Naive B cell (primary cell): ENCODE data around the gene SLIT1. TPM values are rescaled to one million over a fixed set of nuclear protein-coding genes. Genes with fewer than 3 reads are reported as not detected.

Experiments
- ATAC-seq, 2 donors: fragments of 150-1000 bp; cut with Tn5 transposase; 2 replicates each; pipeline ENCODE4 v1.10.0; 2021; ENCODE audit warnings: low read depth in 2 of 2, mild to moderate bottlenecking in 2 of 2, moderate library complexity in 2 of 2
- DNase-seq: peaks from one replicate; pipeline ENCODE4 v3.0.0; 2022
- H3K27ac Mint-ChIP-seq, 6 donors: one replicate each; pipeline ENCODE4 v1.8.0; 2020 to 2022; ENCODE audit warnings: mild to moderate bottlenecking in 6 of 6, mixed read lengths in 6 of 6, moderate library complexity in 5 of 6, inconsistent platforms in 2 of 6
- H3K27me3 Mint-ChIP-seq, 3 donors: one replicate each; pipeline ENCODE4 v1.8.0; 2021 to 2022; ENCODE audit warnings: mixed read lengths in 3 of 3, mild to moderate bottlenecking in 1 of 3
- H3K36me3 Mint-ChIP-seq, 2 donors: one replicate each; pipeline ENCODE4 v1.8.0; 2020 to 2022; ENCODE audit warnings: mixed read lengths in 2 of 2, inconsistent platforms in 1 of 2, mild to moderate bottlenecking in 1 of 2
- H3K4me1 Mint-ChIP-seq, 3 donors: one replicate each; pipeline ENCODE4 v1.8.0; 2020 to 2022; ENCODE audit warnings: mixed read lengths in 3 of 3, inconsistent platforms in 1 of 3, mild to moderate bottlenecking in 1 of 3, moderate library complexity in 1 of 3
- H3K4me3 Mint-ChIP-seq, 8 donors: one replicate each; pipeline ENCODE4 v1.8.0; 2020 to 2022; ENCODE audit warnings: mild to moderate bottlenecking in 8 of 8, mixed read lengths in 8 of 8, moderate library complexity in 8 of 8, inconsistent platforms in 2 of 8
- H3K9me3 Mint-ChIP-seq, 7 donors: one replicate each; pipeline ENCODE4 v1.8.0; 2020 to 2022; ENCODE audit warnings: mixed read lengths in 7 of 7, mild to moderate bottlenecking in 5 of 7, inconsistent platforms in 2 of 7, moderate library complexity in 1 of 7
- polyA plus RNA-seq, 6 donors: library from polyadenylated mRNA; unstranded; fragments of 300-500 nt; fragmentation: Illumina TruSeq; gene quantifications; one replicate each; pipeline ENCODE4 v1.2.3, GENCODE V29; 2021; ENCODE audit warnings: low read depth in 6 of 6

Gene SLIT1
- polyA plus RNA-seq, 6 donors from 2014 or later, result 0.07 to 0.08 TPM; not detected in 4

- peak; percentile 25 for DNase-seq
- H3K4me3 Mint-ChIP-seq, result peak overlapping the region in 6 of 8 donors; percentile 13 to 79 (median 42)
These were observed 211.7 kb downstream of the SLIT1 start for GRCh38 chr10:96973809-96974747.

GRCh38 chr10:96972264-96972663 is 213.5 kb downstream of the SLIT1 start:
- no peak for DNase-seq
- no peaks in the 10 kb centered on the region for H3K27me3 Mint-ChIP-seq
- ATAC-seq, result no peak
- H3K9me3 Mint-ChIP-seq, result no peaks in the 10 kb centered on the region
- H3K4me3 Mint-ChIP-seq, result no peak overlapping the region
- peaks cover 0 to 10% of the 10 kb centered on the region in 2 donors for H3K36me3 Mint-ChIP-seq
- no peak overlapping the region for H3K27ac Mint-ChIP-seq
- peaks cover 30 to 50% (median 37%) of the 10 kb centered on the region in 3 donors for H3K4me1 Mint-ChIP-seq

More at GRCh38 chr10:96973809-96974747, 211.7 kb downstream of the SLIT1 start:
- Mint-ChIP-seq H3K9me3 (no peaks in the 10 kb centered on the region), H3K27me3 (no peaks in the 10 kb centered on the region), H3K4me1 (peaks cover 27 to 46% (median 34%) of the 10 kb centered on the region in 3 donors), H3K36me3 (peaks cover 0 to 3% of the 10 kb centered on the region in 2 donors), H3K27ac (peak overlapping the region in 5 of 6 donors; percentile 24 to 92 (median 77))
- peak; percentile 79 to 85 for ATAC-seq

- Mint-ChIP-seq H3K36me3 (peaks cover 0 to 10% of the 10 kb centered on the region in 2 donors), H3K27ac (peak overlapping the region in 2 of 6 donors; percentile 4 to 31), H3K27me3 (no peaks in the 10 kb centered on the region), H3K4me1 (peaks cover 30 to 50% (median 35%) of the 10 kb centered on the region in 3 donors), H3K4me3 (peak overlapping the region in 1 of 8 donors; percentile 38), H3K9me3 (no peaks in the 10 kb centered on the region)
- no peak for ATAC-seq
- DNase-seq, result no peak
These were observed 214.4 kb downstream of the SLIT1 start for GRCh38 chr10:96971324-96971723.

- peaks cover 0 to 10% of the 10 kb centered on the region in 2 donors for H3K36me3 Mint-ChIP-seq
- ATAC-seq, result no peak
- no peak for DNase-seq
- no peaks in the 10 kb centered on the region for H3K27me3 Mint-ChIP-seq
- H3K9me3 Mint-ChIP-seq, result no peaks in the 10 kb centered on the region
- no peak overlapping the region for H3K4me3 Mint-ChIP-seq
- no peak overlapping the region for H3K27ac Mint-ChIP-seq
- peaks cover 13 to 33% (median 18%) of the 10 kb centered on the region in 3 donors for H3K4me1 Mint-ChIP-seq
These were observed 216.9 kb downstream of the SLIT1 start for GRCh38 chr10:96968682-96969423.

- Mint-ChIP-seq H3K27ac (no peak overlapping the region), H3K9me3 (no peaks in the 10 kb centered on the region), H3K4me1 (peaks cover 8 to 23% (median 10%) of the 10 kb centered on the region in 3 donors), H3K36me3 (peaks cover 0 to 10% of the 10 kb centered on the region in 2 donors), H3K27me3 (no peaks in the 10 kb centered on the region), H3K4me3 (no peak overlapping the region)
- ATAC-seq (no peak), DNase-seq (no peak)
These were observed 217.9 kb downstream of the SLIT1 start for GRCh38 chr10:96967847-96968246.

GRCh38 chr10:96964131-96964530 is 221.6 kb downstream of the SLIT1 start:
- peaks cover 3 to 5% (median 5%) of the 10 kb centered on the region in 3 donors for H3K4me1 Mint-ChIP-seq
- H3K27ac Mint-ChIP-seq, result no peak overlapping the region
- peaks cover 0 to 8% of the 10 kb centered on the region in 2 donors for H3K36me3 Mint-ChIP-seq
- DNase-seq (no peak), ATAC-seq (no peak)
- H3K27me3 Mint-ChIP-seq, result no peaks in the 10 kb centered on the region
- no peak overlapping the region for H3K4me3 Mint-ChIP-seq
- H3K9me3 Mint-ChIP-seq, result no peaks in the 10 kb centered on the region

- ATAC-seq, result no peak
- DNase-seq, result no peak
- Mint-ChIP-seq H3K36me3 (no peaks in the 10 kb centered on the region), H3K27ac (peak overlapping the region in 1 of 6 donors; percentile 30), H3K4me1 (no peaks in the 10 kb centered on the region), H3K4me3 (no peak overlapping the region), H3K9me3 (no peaks in the 10 kb centered on the region), H3K27me3 (no peaks in the 10 kb centered on the region)
These were observed 224.9 kb downstream of the SLIT1 start for GRCh38 chr10:96960872-96961271.

GRCh38 chr10:96959733-96960132 is 226.0 kb downstream of the SLIT1 start:
- ATAC-seq, result no peak
- H3K27ac Mint-ChIP-seq, result peak overlapping the region in 2 of 6 donors; percentile 8 to 78

GRCh38 chr10:96958071-96958470 is 227.7 kb downstream of the SLIT1 start:
- H3K27me3 Mint-ChIP-seq, result no peaks in the 10 kb centered on the region
- DNase-seq (no peak), ATAC-seq (no peak)
- no peaks in the 10 kb centered on the region for H3K4me1 Mint-ChIP-seq
- H3K4me3 Mint-ChIP-seq, result no peak overlapping the region
- no peaks in the 10 kb centered on the region for H3K9me3 Mint-ChIP-seq
- peak overlapping the region in 1 of 6 donors; percentile 81 for H3K27ac Mint-ChIP-seq
- H3K36me3 Mint-ChIP-seq, result peaks cover 0 to 11% of the 10 kb centered on the region in 2 donors

More at GRCh38 chr10:96959733-96960132, 226.0 kb downstream of the SLIT1 start:
- no peak for DNase-seq
- no peaks in the 10 kb centered on the region for H3K9me3 Mint-ChIP-seq
- no peak overlapping the region for H3K4me3 Mint-ChIP-seq
- no peaks in the 10 kb centered on the region for H3K4me1 Mint-ChIP-seq
- peaks cover 0 to 11% of the 10 kb centered on the region in 2 donors for H3K36me3 Mint-ChIP-seq
- no peaks in the 10 kb centered on the region for H3K27me3 Mint-ChIP-seq

GRCh38 chr10:96955794-96956193 is 230.0 kb downstream of the SLIT1 start:
- ATAC-seq, result no peak
- Mint-ChIP-seq H3K9me3 (no peaks in the 10 kb centered on the region), H3K27ac (no peak overlapping the region), H3K27me3 (no peaks in the 10 kb centered on the region), H3K4me1 (no peaks in the 10 kb centered on the region), H3K4me3 (no peak overlapping the region), H3K36me3 (peaks cover 0 to 11% of the 10 kb centered on the region in 2 donors)
- DNase-seq, result no peak

- Mint-ChIP-seq H3K9me3 (no peaks in the 10 kb centered on the region), H3K4me3 (no peak overlapping the region), H3K36me3 (peaks cover 0 to 11% of the 10 kb centered on the region in 2 donors), H3K4me1 (peaks cover 0 to 4% (median 0%) of the 10 kb centered on the region in 3 donors), H3K27ac (peak overlapping the region in 3 of 6 donors; percentile 41 to 79 (median 43)), H3K27me3 (no peaks in the 10 kb centered on the region)
- ATAC-seq, result no peak
- no peak for DNase-seq
These were observed 233.8 kb downstream of the SLIT1 start for GRCh38 chr10:96951954-96952353.

- Mint-ChIP-seq H3K27me3 (no peaks in the 10 kb centered on the region), H3K27ac (peak overlapping the region in 3 of 6 donors; percentile 65 to 92 (median 66)), H3K4me3 (peak overlapping the region in 1 of 8 donors; percentile 55), H3K4me1 (peaks cover 4 to 9% (median 8%) of the 10 kb centered on the region in 3 donors), H3K9me3 (no peaks in the 10 kb centered on the region), H3K36me3 (peaks cover 0 to 7% of the 10 kb centered on the region in 2 donors)
- DNase-seq (no peak), ATAC-seq (no peak)
These were observed 236.6 kb downstream of the SLIT1 start for GRCh38 chr10:96949039-96949683.
